ENCODE measurements around the gene RAB40C.
"Not testable (repeated sequence)": the region's sequence is repeated elsewhere in the genome, so short reads cannot be mapped to it uniquely, and the experiment has no call there.

The RAB40C gene

DNA sequence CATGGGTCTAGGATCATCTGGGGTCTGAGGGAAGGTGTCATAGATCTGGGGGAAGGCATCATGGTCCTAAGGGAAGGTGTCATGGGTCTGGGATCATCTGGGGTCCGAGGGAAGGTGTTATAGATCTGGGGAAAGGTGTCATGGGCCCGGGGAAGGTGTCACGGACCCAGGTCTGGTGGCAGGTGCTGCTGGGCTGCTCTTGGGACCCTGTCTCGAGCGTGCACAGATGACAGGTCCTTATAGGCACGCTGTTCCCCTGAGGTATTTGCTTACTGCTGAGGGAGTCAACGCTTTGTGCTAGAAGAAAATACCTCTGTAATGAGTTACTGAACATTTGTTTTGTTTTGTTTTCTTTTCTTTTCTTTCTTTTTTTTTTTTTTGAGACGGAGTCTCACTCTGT is 1.4 kb downstream of the RAB40C start:
- no peak for DNase-seq

- DNase-seq, result no peak
These were observed 2.1 kb downstream of the RAB40C start for GRCh38 chr16:591892-592517.

GRCh38 chr16:592518-593306 is 2.8 kb downstream of the RAB40C start:
- peak; percentile 87 for DNase-seq

DNA sequence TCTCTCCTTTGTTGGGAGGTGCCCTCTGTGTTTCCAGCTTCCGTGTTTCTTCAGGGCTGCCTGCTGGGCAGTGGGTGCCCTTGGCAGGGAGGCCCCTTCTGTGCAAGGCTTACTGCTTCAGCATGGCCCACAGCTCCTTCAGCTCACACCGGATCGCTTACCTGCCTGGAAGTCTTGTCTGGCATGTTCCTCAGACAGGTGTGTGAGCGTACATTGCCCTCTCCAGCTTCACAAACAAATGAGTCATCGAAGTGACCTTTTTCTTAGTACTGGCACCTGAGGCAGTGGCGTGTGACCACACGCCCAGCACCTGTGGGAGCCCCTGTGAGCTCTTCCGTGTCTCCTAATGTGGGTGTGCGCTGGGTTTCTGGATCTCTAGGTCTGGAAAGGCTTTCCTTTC is 3.5 kb downstream of the RAB40C start:
- no peak for DNase-seq

DNA sequence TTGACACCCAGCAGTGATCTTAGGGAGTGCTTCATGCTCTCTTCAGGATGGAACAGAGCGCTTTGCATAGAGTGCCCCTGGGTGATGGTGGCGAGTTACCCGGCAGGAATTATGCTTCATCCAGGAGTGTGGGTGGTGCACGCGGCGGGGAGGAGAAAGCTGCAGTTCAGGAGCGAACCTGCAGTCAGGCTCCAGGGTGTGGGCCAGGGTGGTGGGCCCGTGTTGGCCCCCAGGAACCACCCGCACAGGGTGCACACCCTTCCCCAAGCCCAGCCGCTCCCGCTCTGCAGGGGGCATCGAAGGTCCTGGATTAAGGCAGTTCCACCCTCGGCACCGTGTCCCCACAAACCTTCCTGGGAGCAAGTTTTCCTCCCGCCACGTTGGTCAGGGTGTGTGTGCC is 3.9 kb downstream of the RAB40C start:
- DNase-seq, result no peak

DNA sequence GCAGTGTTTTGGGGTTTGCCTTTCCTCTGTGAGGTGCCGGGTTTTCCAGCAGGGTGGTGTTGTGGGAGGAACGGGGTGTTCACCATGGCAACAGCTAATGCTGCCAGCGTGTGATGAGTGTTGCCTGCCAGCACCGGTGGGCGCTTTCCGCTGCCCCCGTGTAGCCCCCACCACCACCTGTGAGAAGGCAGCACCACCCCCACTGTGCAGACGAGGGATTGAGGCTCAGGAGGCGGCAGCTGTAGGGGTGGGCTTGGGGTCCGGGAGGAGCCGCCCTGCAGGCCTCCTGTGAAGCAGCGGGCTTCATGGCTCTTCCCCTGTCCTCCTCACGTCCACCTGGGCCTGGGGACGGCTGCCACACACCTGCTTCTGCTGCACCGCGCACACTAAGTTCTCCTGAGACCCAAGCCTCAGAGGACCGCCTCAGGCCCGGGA is 5.2 kb downstream of the RAB40C start:
- no peak for DNase-seq

DNA sequence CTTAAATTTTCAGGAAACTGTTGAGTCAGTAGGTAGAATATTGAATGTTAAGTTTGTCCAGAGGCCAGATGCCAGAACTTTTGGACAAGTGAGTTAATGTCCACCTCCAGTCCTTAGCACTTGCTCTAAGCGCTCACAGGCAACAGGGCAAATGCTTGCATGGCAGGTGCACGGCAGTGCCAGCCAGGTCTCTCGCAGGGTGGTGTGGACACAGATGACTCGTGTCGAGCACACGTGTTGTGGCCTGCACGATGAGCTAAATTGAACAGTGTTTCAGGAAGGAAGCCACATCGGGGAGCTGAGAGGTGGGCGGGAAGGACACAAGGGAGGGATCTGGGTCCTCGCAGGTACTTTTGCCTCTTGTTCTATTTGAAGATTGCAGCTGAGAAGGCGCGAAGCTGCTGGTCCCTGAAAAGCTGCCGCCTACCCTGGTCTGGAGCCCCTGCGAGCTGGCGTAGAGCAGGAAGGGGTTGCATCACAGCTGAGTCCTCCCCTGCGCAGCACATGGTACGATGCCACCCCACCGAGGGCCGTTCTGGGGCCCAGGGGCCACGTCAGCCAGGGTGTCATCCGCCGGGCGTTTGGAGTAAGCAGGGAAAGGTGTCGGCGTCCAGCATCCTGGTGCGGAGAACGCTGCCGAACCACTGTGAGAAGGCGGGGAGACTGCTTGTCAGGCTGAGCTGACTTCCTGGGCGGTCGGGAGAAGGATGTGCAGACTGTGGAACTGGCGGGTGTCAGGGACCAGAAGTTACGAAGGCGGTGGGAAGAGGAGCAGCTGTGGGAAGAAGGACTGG is 6.3 kb downstream of the RAB40C start:
- DNase-seq, result no peak

GRCh38 chr16:596736-597060 is 6.8 kb downstream of the RAB40C start:
- DNase-seq, result no peak

DNA sequence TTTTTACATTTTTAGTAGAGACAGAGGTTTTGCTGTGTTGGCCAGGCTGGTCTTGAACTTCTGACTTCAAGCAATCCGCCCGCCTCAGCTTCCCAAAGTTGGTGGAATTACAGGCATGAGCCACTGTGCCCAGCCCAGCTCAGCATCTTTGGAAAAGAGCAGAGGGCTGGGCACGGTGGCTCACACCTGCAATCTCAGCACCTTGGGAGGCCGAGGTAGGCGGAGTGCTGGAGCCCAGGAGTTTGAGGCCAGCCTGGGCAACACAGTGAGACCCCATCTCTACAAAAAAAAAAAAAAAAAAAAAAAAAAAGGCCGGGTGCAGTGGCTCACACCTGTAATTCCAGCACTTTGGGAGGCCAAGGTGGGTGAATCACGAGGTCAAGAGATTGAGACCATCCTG is 7.8 kb downstream of the RAB40C start:
- DNase-seq, result not testable (repeated sequence)

DNA sequence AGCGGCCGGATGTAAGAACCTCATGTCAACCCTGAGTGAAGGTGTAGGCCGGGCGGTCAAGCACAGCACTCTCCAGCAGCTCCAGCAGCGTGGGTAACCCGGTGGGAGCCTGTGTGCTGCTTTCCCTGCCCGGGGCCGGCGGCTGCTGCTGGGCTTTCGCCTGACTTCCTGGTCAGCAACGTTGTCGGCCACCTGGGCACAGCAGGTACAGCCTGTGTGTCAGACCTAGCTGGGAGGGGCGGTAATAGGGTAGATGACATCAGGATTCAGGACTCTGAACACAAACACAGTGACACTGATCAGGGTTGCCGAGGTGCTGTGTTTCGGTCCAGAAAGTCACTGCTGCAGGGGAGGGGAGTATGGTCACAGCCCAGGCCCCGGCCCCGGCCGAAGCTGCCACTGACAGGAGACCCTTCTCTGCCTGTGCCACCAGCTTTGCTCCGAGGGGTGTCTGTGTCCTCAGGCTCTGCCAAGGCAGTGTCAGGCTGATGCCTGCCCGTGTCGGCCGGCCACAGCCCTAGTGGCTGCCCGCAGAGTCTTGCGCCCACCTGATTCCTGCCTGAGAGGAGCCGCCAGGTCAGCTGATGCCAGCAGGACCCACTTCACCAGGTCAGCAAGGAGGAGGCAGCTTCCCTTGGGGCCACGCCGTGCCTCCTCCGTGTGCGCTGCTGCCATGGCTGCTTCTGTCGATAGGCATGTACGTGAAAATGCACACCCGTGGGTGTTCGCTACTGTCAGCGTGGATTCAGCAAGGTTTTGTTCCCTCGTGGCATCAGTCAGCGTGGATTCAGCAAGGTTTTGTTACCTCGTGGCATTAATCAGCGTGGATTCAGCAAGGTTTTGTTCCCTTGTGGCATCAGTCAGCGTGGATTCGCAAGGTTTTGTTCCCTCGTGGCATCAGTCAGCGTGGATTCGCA is 9.2 kb downstream of the RAB40C start:
- no peak for DNase-seq

DNA sequence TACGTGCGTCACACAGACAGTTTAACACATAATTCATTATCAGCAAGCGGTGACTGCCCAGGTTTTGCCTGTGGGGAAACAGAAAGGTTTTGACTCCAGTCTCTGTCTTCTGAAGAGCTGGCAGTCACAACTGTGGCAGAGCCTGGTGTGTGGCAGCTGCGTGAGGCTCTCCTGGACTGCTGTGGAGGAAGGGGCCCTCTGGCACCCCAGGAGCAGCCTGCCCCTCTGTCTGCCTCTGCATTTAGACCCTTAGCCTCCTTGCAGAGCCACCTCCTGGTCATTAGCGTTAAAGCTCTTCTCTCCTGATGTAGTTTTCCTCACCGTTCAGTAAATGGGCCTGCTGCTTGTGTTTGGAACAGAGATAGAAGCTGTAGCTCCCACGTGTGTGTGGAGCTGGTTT is 10.9 kb downstream of the RAB40C start:
- DNase-seq, result peak; percentile 72

DNA sequence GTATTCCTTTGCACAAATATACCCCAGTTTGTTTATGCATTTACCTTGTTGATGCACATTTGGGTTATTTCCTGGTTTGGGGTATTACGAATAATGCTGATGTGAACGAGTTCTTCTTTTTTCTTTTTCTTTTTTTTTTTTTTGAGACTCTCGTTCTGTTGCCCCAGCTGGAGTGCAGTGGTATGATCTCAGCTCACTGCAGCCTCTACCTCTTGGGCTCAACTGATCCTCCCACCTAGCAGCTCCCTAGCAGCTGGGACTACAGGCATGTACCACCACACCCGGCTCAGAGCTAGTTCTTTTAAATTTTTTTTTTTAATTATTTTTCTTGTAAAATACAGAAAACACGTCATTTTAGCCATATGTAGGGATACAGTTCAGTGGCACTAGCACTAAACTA is 14.1 kb downstream of the RAB40C start:
- DNase-seq, result no peak

DNA sequence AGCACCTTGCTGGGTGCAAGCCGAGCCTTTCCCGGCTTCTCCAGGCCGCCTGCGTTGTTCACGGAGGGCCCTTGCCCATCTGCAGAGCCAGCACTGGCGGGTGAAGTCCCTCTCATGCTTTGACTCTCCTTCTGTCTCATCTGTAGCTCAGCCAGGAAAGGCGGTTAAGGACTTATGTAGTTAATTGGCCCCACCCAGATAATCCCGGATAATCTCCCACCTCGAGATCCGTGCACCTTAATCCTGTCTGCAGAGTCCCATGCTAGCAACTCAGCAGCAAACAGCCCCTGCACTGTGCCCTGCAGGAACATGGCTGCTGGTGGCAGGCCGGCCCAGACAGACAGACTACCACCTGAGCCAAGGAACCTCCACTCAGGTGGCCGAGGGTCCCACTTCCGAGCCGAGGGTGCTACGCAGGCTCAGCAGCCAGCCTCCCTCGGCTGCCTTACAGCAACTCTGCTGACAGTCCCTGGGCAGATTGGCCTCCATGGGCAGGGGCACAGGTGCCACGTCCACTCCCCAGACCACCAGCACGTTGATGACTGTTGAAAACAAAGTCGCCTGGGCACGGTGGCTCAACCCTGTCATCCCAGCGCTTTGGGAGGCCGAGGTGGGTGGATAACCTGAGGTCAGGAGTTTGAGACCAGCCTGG is 16.9 kb downstream of the RAB40C start:
- DNase-seq, result no peak

DNA sequence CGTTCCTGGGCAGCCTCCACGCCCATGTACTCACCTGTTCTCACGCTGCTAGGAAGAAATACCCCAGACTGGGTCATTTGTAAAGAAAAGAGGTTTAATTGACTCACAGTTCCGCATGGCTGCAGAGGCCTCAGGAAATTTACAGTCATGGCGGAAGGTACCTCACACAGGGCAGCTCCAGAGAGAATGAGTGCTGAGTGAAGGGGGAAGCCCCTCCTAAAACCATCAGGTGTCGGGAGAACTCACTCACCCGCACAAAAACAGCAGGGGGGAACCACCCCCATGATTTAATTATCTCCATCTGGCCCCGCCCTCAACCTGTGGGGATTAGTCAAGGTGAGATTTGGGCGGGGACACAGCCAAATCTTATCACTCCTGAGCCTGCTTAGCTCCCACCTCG is 18.2 kb downstream of the RAB40C start:
- no peak for DNase-seq

DNA sequence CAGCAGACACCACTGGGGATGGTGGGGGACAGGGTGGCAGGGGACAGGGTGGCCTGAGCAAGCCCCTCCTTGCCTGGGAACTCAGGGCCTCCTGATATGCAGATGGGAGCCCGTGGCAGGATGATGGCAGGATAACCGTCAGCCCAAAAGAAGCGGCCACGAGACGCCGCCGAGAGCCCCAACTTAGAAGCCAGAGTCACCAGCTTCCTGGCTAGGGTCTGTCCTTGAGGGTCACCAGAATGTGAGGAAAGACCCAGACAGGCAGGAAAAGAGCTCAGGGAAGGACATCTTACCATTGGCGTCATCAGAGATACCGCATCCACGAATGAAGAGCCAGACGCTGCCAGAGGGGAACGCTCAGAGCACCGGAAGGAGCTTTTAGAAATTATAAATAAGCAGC is 19.4 kb downstream of the RAB40C start:
- DNase-seq, result no peak

GRCh38 chr16:609984-610383 is 20.1 kb downstream of the RAB40C start:
- no peak for DNase-seq

GRCh38 chr16:610513-611381 is 20.9 kb downstream of the RAB40C start:
- peak; percentile 62 for DNase-seq

DNA sequence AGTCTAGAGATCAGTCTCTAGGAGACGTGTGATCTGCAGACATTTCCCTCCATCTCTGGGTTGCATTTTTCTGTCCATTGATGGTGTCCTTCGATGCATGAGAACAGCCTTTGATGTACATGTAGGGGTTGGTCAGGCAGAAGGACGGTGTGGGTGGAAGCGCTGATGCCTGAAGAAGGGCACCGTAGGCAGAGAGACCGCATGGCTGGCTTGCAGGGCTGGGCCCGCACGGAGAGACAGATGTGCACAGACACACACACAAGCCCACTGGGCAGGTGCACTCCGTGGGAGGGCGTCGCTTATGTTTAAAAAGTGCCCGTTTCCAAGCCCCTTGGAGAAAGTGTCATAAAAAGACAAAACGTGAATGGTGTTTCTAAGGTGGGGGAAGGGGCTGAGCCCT is 25.3 kb downstream of the RAB40C start:
- no peak for DNase-seq

DNA sequence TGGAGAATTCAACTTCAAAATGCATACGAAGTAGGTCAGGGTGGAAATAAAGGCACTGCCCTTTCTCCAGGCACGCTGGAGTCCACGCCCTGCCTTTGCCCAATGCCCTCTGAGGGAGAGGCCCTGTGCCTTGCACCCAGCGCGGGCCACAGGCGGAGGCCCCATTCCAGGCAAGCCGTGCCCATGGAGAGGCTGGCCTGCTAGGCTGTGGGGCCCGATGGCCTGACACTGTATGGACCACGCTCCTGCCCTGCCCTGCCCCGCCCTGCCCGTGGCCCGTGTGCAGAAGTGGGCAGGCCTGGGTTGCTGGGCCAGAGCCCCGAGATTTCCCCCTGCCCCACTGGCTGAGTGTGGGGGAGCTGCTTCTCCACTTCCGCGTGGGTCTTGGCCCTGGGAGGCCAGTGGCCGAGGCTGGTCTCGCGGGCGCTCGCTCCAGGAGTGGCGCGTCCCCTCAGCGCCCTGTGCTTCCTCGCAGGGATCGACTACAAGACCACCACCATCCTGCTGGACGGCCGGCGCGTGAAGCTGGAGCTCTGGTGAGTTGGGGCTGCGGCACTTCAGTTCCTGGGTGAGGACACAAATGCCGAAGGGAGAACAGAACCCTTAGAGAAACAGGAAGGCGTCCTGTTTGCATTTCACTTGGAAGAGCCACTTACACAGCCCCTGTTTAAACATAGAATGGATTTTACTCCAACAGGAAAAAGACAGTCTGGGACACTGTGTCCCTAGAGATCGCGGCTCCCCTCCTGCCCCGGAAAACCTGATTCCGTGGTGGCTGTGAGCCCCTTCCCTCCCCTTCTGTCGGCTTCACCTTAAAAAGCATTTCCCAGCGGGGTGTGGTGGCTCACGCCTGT is 27.1 kb downstream of the RAB40C start:
- DNase-seq, result no peak

GRCh38 chr16:617855-618254 is 28.0 kb downstream of the RAB40C start:
- no peak for DNase-seq
